Right atrium auricular region (tissue), 2 donors: Measurements from ENCODE around the gene BRWD1. TPM values are rescaled to one million over a fixed set of nuclear protein-coding genes. Genes with fewer than 3 reads are reported as not detected.

Source experiments
- DNase-seq: peaks from one replicate; pipeline ENCODE4 v3.0.0-alpha.2; 2019; ENCODE audit warnings: low spot score
- H3K27ac ChIP-seq, 2 donors: fragments of 200-600 bp; sonication (generic); 1 replicate in 1 of 2; 2 replicates in 1 of 2; pipeline ENCODE4 v1.5.1; 2016 to 2019
- H3K27me3 ChIP-seq, 2 donors: fragments of 200-600 bp; sonication (generic); one replicate each; pipeline versions ENCODE4 v1.5.1 to v1.6.0; 2017 to 2019
- H3K36me3 ChIP-seq: fragments of 200-600 bp; sonication (generic); one replicate; pipeline ENCODE4 v1.5.1; 2016
- H3K4me1 ChIP-seq, 2 donors: fragments of 200-600 bp; sonication (generic); one replicate each; pipeline versions ENCODE4 v1.5.1 to v1.6.0; 2017 to 2019
- H3K4me3 ChIP-seq, 2 donors: fragments of 200-600 bp; sonication (generic); 1 replicate in 1 of 2; 2 replicates in 1 of 2; pipeline ENCODE4 v1.5.1; 2017 to 2019; ENCODE audit warnings: mild to moderate bottlenecking in 1 of 2, moderate library complexity in 1 of 2
- H3K9me3 ChIP-seq, 2 donors: fragments of 200-600 bp; sonication (generic); one replicate each; pipeline ENCODE4 v1.5.1; 2019
- CTCF ChIP-seq, 2 donors: fragments of 200-600 bp; sonication (generic); IDR thresholded peaks; one replicate each; pipeline ENCODE4 v1.5.1; 2019; ENCODE audit warnings: antibody characterized with exemption in 2 of 2
- total RNA-seq, 2 donors: library from RNA; depleted of rRNA; stranded (reverse); fragments of >200 nt; gene quantifications; one replicate each; pipeline ENCODE4 v1.1.0, GENCODE V29; 2016

Gene BRWD1
- total RNA-seq, 2 donors from 2014 or later = 40.6 TPM

GRCh38 chr21:39175665-39176064 is 137.8 kb downstream of the BRWD1 start:
- Histone ChIP-seq H3K9me3 (no peaks in the 10 kb centered on the region), H3K36me3 (peaks cover 9% of the 10 kb centered on the region)

GRCh38 chr21:39175154-39175553 is 138.3 kb downstream of the BRWD1 start:
- peak; percentile 23 to 65 for TF ChIP-seq CTCF (IDR thresholded peaks at IDR 0.05)
- no peak overlapping the region for H3K4me3 ChIP-seq
- no peak for DNase-seq
- no peaks in the 10 kb centered on the region for H3K27me3 ChIP-seq
- H3K27ac ChIP-seq = no peak overlapping the region
- H3K4me1 ChIP-seq = no peaks in the 10 kb centered on the region
- H3K36me3 ChIP-seq = peaks cover 9% of the 10 kb centered on the region
- no peaks in the 10 kb centered on the region for H3K9me3 ChIP-seq

More at GRCh38 chr21:39175665-39176064, 137.8 kb downstream of the BRWD1 start:
- H3K27ac ChIP-seq = no peak overlapping the region
- no peaks in the 10 kb centered on the region for H3K4me1 ChIP-seq
- no peak overlapping the region for H3K4me3 ChIP-seq
- TF ChIP-seq CTCF (IDR thresholded peaks at IDR 0.05) = no peak
- no peak for DNase-seq
- H3K27me3 ChIP-seq = no peaks in the 10 kb centered on the region

DNA sequence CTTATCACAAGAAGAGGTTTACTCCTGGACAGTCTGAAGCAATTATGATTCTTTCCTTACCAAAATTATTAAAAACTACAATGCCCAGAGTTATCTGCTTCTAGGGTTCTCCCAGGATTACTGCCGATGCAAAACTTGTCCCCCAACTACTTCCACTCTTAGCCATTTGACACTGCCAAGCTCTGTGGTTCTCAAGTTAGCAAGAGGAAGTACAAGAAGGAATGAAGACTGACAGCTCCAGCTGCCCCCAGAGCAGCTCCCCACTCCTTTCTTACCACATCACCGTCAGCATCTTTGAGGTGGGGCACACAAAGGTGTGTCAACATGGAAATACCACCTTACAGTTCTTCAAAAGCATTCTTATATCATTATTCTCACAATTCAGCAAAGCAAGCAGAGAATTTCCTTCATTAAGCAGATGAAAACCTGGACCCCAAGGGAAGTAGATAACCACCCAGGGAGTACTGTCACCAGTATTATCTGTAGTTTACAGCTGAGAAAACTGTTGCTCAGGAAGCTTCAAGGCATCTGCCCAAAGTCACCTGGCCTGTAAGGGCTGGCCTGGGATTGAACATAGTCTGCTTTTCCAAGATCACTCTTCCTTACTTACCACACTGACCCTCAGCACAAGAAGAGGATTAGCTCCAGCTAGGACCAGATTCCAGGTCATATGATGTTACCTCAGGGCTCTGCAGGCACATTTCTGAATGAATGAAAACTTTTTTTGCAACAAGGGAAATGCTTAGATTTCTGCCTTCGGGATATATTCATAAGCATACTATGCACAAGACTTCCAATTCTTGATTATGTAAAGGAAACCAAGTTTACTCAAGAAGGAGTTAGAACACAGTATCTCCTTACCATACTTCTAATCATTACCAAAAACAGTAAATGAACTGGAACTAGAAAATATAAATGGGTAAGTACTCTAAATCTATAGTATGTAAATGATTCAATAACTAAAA is 139.4 kb downstream of the BRWD1 start:
- no peaks in the 10 kb centered on the region for H3K27me3 ChIP-seq
- no peak overlapping the region for H3K27ac ChIP-seq
- no peak for TF ChIP-seq CTCF (IDR thresholded peaks at IDR 0.05)
- H3K4me3 ChIP-seq = no peak overlapping the region
- H3K9me3 ChIP-seq = no peaks in the 10 kb centered on the region
- no peak for DNase-seq
- no peaks in the 10 kb centered on the region for H3K4me1 ChIP-seq
- peaks cover 9% of the 10 kb centered on the region for H3K36me3 ChIP-seq

- Histone ChIP-seq H3K4me1 (no peaks in the 10 kb centered on the region), H3K4me3 (no peak overlapping the region), H3K27me3 (no peaks in the 10 kb centered on the region), H3K36me3 (no peaks in the 10 kb centered on the region), H3K9me3 (peaks cover 0 to 3% of the 10 kb centered on the region in 2 donors), H3K27ac (no peak overlapping the region)
- no peak for DNase-seq
- TF ChIP-seq CTCF (IDR thresholded peaks at IDR 0.05) = no peak
Observed at GRCh38 chr21:39169906-39170305, 143.5 kb downstream of the BRWD1 start.

- no peak overlapping the region for H3K4me3 ChIP-seq
- no peaks in the 10 kb centered on the region for H3K4me1 ChIP-seq
- H3K36me3 ChIP-seq = no peaks in the 10 kb centered on the region
- TF ChIP-seq CTCF (IDR thresholded peaks at IDR 0.05) = no peak
- peaks cover 0 to 13% of the 10 kb centered on the region in 2 donors for H3K9me3 ChIP-seq
- no peak for DNase-seq
- H3K27me3 ChIP-seq = no peaks in the 10 kb centered on the region
- H3K27ac ChIP-seq = no peak overlapping the region
Observed at GRCh38 chr21:39168800-39169199, 144.6 kb downstream of the BRWD1 start.
